Stimulated activated CD4-positive, alpha-beta T cell treated with anti-CD3 and anti-CD28 coated beads, Interleukin-2, amount 100 ng/mL, for 24 hours (primary cell): ENCODE data around the gene SYTL5.

Source experiments
- DNase-seq, 2 donors: peaks; one replicate each; pipeline ENCODE4 v3.0.0-alpha.2; 2020

Gene SYTL5

GRCh38 chrX:38028300-38028699 lies 21.9 kb downstream of the SYTL5 start:
- DNase-seq, result no peak

GRCh38 chrX:38036466-38036865 lies 30.1 kb downstream of the SYTL5 start:
- no peak for DNase-seq

- DNase-seq, result no peak
Observed at GRCh38 chrX:38038501-38038900, 32.1 kb downstream of the SYTL5 start.

- DNase-seq, result no peak
Observed at GRCh38 chrX:38041237-38041636, 34.9 kb downstream of the SYTL5 start.

GRCh38 chrX:38044701-38045100 lies 38.3 kb downstream of the SYTL5 start:
- DNase-seq, result no peak

- DNase-seq, result no peak
Observed at GRCh38 chrX:38045538-38046096, 39.3 kb downstream of the SYTL5 start.

- DNase-seq, result no peak
Observed at GRCh38 chrX:38048886-38049285, 42.5 kb downstream of the SYTL5 start.

GRCh38 chrX:38050806-38051205 lies 44.5 kb downstream of the SYTL5 start:
- DNase-seq, result no peak

- no peak for DNase-seq
Observed at GRCh38 chrX:38052096-38052495, 45.7 kb downstream of the SYTL5 start.

GRCh38 chrX:38055170-38055847 lies 49.0 kb downstream of the SYTL5 start:
- DNase-seq, result no peak

- no peak for DNase-seq
Observed at GRCh38 chrX:38060331-38060878, 54.1 kb downstream of the SYTL5 start.

- no peak for DNase-seq
Observed at GRCh38 chrX:38061335-38061734, 55.0 kb downstream of the SYTL5 start.

- no peak for DNase-seq
Observed at GRCh38 chrX:38066934-38067333, 60.6 kb downstream of the SYTL5 start.

- no peak for DNase-seq
Observed at GRCh38 chrX:38069273-38069672, 62.9 kb downstream of the SYTL5 start.

- DNase-seq, result no peak
Observed at GRCh38 chrX:38069991-38070390, 63.6 kb downstream of the SYTL5 start.

GRCh38 chrX:38079463-38079862 lies 73.1 kb downstream of the SYTL5 start:
- DNase-seq, result no peak

GRCh38 chrX:38080808-38081207 lies 74.5 kb downstream of the SYTL5 start:
- DNase-seq, result no peak

- no peak for DNase-seq
Observed at GRCh38 chrX:38081909-38082308, 75.6 kb downstream of the SYTL5 start.

- DNase-seq, result no peak
Observed at GRCh38 chrX:38082309-38082708, 76.0 kb downstream of the SYTL5 start.

GRCh38 chrX:38085813-38086212 lies 79.5 kb downstream of the SYTL5 start:
- no peak for DNase-seq

- DNase-seq, result no peak
Observed at GRCh38 chrX:38086451-38087215, 80.3 kb downstream of the SYTL5 start.

- DNase-seq, result no peak
Observed at GRCh38 chrX:38087594-38087993, 81.2 kb downstream of the SYTL5 start.

- DNase-seq, result no peak
Observed at GRCh38 chrX:38089173-38089982, 83.0 kb downstream of the SYTL5 start.
